Measurements from ENCODE around the gene TAS2R38. TPM values are rescaled to one million over a fixed set of nuclear protein-coding genes. Genes with fewer than 3 reads are reported as not detected.

The TAS2R38 gene
- total RNA-seq, 2 donors from 2014 or later, result not detected

DNA sequence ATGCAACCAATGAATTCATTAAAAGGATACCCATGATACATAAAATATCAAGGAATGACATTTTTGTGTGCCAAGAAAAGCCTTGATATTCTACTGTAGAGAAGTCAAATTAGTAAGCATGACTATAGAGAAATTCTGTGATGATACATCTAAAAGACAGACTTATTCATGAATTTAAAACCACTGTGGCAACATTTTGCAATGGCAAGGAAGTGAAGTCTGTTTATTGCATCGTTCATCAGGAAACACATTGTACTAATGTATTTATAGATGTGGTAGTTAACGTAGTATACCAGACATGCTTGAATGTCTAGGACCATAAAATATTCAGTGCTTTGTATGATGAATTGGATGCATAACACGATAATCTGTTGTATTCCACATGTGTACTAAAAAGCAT, 17.5 kb downstream of the TAS2R38 start:
- H3K4me1 Mint-ChIP-seq (ENCODE audit: low read depth), result no peaks in the 10 kb centered on the region
- H3K27ac Mint-ChIP-seq, result no peak overlapping the region
- ATAC-seq (replicated peaks in 1 of 2), result no peak
- H3K36me3 Mint-ChIP-seq (ENCODE audit: insufficient read depth in 2 of 2), result no peaks in the 10 kb centered on the region
- peaks cover 0 to 3% of the 10 kb centered on the region in 2 donors for H3K9me3 Mint-ChIP-seq
- no peak for DNase-seq
- H3K4me3 Mint-ChIP-seq, result no peak overlapping the region
- no peaks in the 10 kb centered on the region for H3K27me3 Mint-ChIP-seq (ENCODE audit: low read depth)

DNA sequence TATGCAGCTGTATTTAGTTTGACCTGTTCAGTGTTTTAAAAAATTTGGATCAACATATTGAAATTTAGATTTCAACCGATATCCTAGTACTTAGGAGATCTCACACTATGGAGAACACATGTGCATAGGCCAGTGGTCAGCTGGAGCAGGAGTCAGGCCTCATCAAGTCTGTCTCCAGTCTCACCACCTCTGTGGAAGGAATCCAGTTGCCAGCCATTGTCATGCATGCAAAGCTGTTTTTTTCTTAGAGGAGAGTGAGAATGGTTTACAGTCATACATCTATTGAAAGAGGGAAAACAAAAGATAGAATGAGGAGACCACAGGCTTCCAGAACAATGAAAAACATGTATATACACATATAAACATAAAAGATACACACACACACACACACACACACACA, 19.2 kb downstream of the TAS2R38 start:
- Mint-ChIP-seq H3K36me3 (ENCODE audit: insufficient read depth in 2 of 2) (no peaks in the 10 kb centered on the region), H3K27me3 (ENCODE audit: low read depth) (no peaks in the 10 kb centered on the region), H3K4me1 (ENCODE audit: low read depth) (no peaks in the 10 kb centered on the region), H3K9me3 (peaks cover 0 to 3% of the 10 kb centered on the region in 2 donors), H3K27ac (no peak overlapping the region), H3K4me3 (no peak overlapping the region)
- DNase-seq (no peak), ATAC-seq (replicated peaks in 1 of 2) (no peak)

DNA sequence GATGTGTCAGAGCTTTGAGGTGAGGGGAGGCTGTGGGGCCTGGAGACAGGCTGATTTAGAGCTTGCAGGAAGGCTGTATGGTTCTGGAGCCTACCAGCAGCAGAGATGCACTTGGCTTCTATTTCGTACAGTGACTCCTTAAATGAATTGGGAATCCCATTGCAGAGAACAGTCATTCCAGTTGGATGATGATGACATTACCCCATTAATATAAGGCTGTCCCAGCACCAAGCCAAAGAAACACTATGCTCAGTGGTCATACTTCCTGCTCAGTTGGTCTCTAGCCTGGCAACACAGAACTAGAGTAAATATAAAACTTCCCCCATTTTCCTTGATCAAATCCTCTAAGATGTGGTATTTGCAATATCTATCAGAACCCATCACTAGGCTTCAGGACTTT, 21.1 kb downstream of the TAS2R38 start:
- H3K4me1 Mint-ChIP-seq (ENCODE audit: low read depth), result no peaks in the 10 kb centered on the region
- H3K9me3 Mint-ChIP-seq, result peaks cover 0 to 3% of the 10 kb centered on the region in 2 donors
- H3K4me3 Mint-ChIP-seq, result no peak overlapping the region
- no peaks in the 10 kb centered on the region for H3K36me3 Mint-ChIP-seq (ENCODE audit: insufficient read depth in 2 of 2)
- DNase-seq (no peak), ATAC-seq (replicated peaks in 1 of 2) (no peak)
- no peaks in the 10 kb centered on the region for H3K27me3 Mint-ChIP-seq (ENCODE audit: low read depth)
- no peak overlapping the region for H3K27ac Mint-ChIP-seq

DNA sequence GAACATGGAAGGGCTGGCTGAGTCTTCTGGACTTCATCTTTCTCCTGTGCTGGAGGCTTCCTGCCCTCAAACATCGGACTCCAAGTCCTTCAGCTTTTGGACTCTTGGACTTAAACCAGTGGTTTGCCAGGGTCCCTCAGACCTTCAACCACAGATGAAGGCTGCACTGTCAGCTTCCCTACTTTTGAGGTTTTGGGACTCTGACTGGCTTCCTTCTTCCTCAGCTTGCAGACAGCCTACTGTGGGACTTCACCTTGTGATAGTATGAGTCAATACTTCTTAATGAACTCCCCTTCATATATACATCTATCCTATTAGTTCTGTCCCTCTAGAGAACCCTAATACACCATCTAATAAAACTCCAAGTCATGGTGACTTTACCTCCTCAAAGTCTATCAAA, 22.8 kb downstream of the TAS2R38 start:
- Mint-ChIP-seq H3K27me3 (ENCODE audit: low read depth) (no peaks in the 10 kb centered on the region), H3K4me1 (ENCODE audit: low read depth) (no peaks in the 10 kb centered on the region), H3K27ac (no peak overlapping the region), H3K4me3 (no peak overlapping the region), H3K36me3 (ENCODE audit: insufficient read depth in 2 of 2) (no peaks in the 10 kb centered on the region), H3K9me3 (no peaks in the 10 kb centered on the region)
- ATAC-seq (replicated peaks in 1 of 2) (no peak), DNase-seq (no peak)

DNA sequence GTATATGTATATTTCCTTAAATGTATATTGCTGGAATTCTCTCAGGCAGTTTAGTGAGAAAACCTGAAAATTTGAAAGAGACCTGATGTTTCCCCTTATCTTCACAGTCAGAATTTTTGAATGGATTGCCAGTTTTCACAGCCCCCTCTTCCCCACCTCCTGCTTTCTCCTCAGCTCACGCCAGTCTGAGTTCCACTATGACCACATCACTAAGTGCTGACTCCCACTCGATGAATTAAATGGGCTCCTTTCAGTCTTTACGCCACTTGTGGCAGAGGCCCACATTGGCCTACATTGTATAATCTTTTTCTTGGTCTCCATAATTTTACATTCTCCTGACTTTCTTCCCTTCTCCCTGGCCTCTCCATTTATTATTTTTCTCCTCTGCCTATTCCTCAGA, 23.7 kb downstream of the TAS2R38 start:
- Mint-ChIP-seq H3K4me1 (ENCODE audit: low read depth) (no peaks in the 10 kb centered on the region), H3K27me3 (ENCODE audit: low read depth) (no peaks in the 10 kb centered on the region), H3K36me3 (ENCODE audit: insufficient read depth in 2 of 2) (no peaks in the 10 kb centered on the region), H3K9me3 (no peaks in the 10 kb centered on the region), H3K27ac (no peak overlapping the region), H3K4me3 (no peak overlapping the region)
- DNase-seq, result no peak
- no peak for ATAC-seq (replicated peaks in 1 of 2)

DNA sequence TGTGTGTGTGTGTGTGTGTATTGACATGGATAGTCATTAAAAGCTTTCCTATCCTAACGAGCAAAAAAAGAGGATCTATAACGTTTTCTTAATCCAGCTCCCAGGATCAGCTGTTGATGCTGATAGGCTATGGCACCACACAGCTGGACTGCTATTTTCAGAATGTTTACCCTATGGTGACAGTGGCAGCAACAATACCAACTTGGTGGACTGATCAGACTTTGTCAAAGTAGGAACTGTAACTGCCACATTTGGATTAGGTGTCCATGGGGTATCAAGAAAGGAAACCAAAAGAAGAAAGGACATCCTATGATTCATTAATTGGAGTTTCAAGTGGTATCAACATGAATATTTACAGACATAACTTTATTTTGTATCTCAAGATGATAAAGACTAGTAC, 24.1 kb downstream of the TAS2R38 start:
- Mint-ChIP-seq H3K4me1 (ENCODE audit: low read depth) (no peaks in the 10 kb centered on the region), H3K27ac (no peak overlapping the region), H3K9me3 (no peaks in the 10 kb centered on the region), H3K4me3 (no peak overlapping the region), H3K36me3 (ENCODE audit: insufficient read depth in 2 of 2) (no peaks in the 10 kb centered on the region), H3K27me3 (ENCODE audit: low read depth) (no peaks in the 10 kb centered on the region)
- no peak for DNase-seq
- ATAC-seq (replicated peaks in 1 of 2), result no peak

DNA sequence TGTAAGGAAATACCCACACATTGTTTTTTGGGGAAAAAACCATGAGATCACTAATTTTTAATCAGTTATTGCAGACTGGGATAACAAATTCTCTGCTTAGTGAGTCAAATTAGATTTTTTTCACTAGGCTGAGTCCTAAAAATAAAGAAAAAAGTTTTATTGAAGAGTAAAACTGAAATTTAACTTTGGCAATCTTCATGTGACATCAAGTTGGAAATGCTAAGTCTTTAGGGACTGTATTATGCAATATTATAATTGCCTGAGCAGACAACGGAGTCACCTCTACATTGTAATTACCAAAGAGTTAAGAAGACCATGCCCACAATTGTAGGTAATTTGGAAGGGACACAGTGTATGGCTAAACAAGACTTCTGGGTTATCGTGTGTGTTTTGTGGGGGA, 24.6 kb downstream of the TAS2R38 start:
- H3K27me3 Mint-ChIP-seq (ENCODE audit: low read depth), result no peaks in the 10 kb centered on the region
- H3K4me1 Mint-ChIP-seq (ENCODE audit: low read depth), result no peaks in the 10 kb centered on the region

DNA sequence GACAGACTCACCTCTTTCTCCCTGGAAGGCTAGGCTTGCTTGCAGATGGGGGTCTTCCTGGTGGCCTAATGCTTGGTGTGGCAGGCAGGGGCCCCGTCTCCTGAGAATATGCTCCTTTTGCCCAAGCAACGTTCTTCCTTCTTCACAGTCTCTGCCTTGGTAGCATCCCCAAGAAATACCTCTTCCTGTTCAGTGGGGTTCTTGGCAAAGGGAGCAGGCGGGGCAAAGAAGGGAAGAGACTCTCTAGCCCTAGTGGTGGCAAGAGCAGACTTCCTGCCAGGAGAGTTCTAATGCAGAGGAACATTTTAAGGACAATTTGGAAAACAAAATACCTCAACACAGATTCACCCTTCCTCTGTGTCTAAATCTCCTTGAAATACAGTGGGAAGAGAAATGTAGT, 26.8 kb downstream of the TAS2R38 start, which contains the start of gene CLEC5A:
Gene CLEC5A, minus strand, starts transcription at position 179 of the 400 bp plus-strand sequence. CDS start 682 bp downstream, outside the sequence.
- H3K27ac Mint-ChIP-seq, result no peak within 1 kb of the TSS
- H3K4me1 Mint-ChIP-seq (ENCODE audit: low read depth), result no peaks in the 10 kb centered on the region
- H3K4me3 Mint-ChIP-seq, result no peak within 1 kb of the TSS
- H3K27me3 Mint-ChIP-seq (ENCODE audit: low read depth), result no peaks in the 10 kb centered on the region
- H3K36me3 Mint-ChIP-seq (ENCODE audit: insufficient read depth in 2 of 2), result no peaks in the 10 kb centered on the region
- ATAC-seq (replicated peaks in 1 of 2) (no peak), DNase-seq (no peak)
- no peaks in the 10 kb centered on the region for H3K9me3 Mint-ChIP-seq

More for the DNA sequence above, 24.6 kb downstream of the TAS2R38 start:
- no peak for ATAC-seq (replicated peaks in 1 of 2)
- no peak for DNase-seq
- H3K9me3 Mint-ChIP-seq, result no peaks in the 10 kb centered on the region
- no peak overlapping the region for H3K4me3 Mint-ChIP-seq
- H3K27ac Mint-ChIP-seq, result no peak overlapping the region
- H3K36me3 Mint-ChIP-seq (ENCODE audit: insufficient read depth in 2 of 2), result no peaks in the 10 kb centered on the region

DNA sequence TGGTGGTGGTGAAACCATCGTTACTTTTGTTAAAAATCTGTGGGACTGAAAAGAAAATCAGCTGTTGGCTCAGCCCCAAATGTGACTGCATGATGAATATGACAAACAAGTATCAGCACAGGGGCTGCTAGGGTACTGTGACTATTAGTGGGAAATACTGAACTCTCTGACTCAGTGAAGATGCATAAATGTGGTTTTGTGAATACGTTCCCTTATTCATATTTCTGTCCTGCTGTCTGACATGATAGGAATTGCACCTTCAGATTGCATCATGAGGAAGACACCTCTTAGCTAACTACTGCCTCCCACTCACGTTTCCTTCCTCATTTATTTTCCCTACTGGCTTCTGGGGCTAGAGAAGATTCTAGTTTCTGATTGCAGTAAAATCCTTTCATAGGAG, 28.2 kb downstream of the TAS2R38 start:
- Mint-ChIP-seq H3K36me3 (ENCODE audit: insufficient read depth in 2 of 2) (peaks cover 3 to 5% of the 10 kb centered on the region in 2 donors), H3K27ac (no peak overlapping the region), H3K4me3 (no peak overlapping the region), H3K9me3 (peaks cover 0 to 8% of the 10 kb centered on the region in 2 donors), H3K4me1 (ENCODE audit: low read depth) (no peaks in the 10 kb centered on the region), H3K27me3 (ENCODE audit: low read depth) (no peaks in the 10 kb centered on the region)
- ATAC-seq (replicated peaks in 1 of 2) (peak; percentile 61 to 65), DNase-seq (no peak)

DNA sequence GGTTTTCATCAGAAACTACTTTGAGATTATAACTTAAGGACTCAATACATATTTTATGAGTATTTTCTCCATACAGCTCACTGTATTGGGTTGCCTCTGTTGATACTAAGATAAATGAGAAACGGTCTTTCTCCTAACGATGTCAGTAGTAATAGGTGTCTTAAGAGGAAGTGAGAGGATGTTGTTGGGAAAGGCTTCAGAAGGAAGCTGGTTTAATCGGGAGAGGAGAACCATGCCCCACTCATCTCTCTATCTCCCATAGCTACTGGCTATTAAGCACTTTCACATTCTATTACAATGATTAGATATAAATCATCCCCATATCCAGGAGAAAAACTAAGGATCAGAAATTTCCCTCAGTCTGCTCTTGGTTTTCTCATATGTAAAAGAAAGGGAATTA, 28.8 kb downstream of the TAS2R38 start:
- DNase-seq (no peak), ATAC-seq (replicated peaks in 1 of 2) (no peak)
- no peaks in the 10 kb centered on the region for H3K27me3 Mint-ChIP-seq (ENCODE audit: low read depth)
- peaks cover 3 to 8% of the 10 kb centered on the region in 2 donors for H3K36me3 Mint-ChIP-seq (ENCODE audit: insufficient read depth in 2 of 2)
- no peaks in the 10 kb centered on the region for H3K4me1 Mint-ChIP-seq (ENCODE audit: low read depth)
- no peak overlapping the region for H3K27ac Mint-ChIP-seq
- H3K4me3 Mint-ChIP-seq, result no peak overlapping the region
- H3K9me3 Mint-ChIP-seq, result peaks cover 0 to 8% of the 10 kb centered on the region in 2 donors

DNA sequence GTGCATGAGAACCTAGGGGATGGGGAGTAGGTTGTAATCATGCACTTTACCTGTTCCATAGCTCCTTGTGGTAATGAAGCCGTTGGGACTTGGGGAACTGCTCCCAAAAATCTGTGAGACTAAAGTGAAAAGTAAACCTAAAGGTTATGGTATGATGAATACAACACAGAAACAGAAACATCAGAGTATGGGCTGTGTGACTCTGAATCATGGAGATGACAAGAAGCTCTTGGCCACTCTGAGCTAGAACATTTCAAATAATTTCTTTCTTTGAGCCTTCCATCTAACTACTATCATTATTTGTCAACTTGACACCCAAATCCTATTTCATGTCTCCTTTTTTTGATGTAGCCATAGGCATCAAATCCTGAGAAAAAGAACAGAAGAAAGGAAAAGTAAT, 29.7 kb downstream of the TAS2R38 start:
- no peak for DNase-seq
- Mint-ChIP-seq H3K9me3 (peaks cover 0 to 12% of the 10 kb centered on the region in 2 donors), H3K36me3 (ENCODE audit: insufficient read depth in 2 of 2) (peaks cover 4 to 8% of the 10 kb centered on the region in 2 donors), H3K4me3 (no peak overlapping the region), H3K4me1 (ENCODE audit: low read depth) (no peaks in the 10 kb centered on the region), H3K27me3 (ENCODE audit: low read depth) (no peaks in the 10 kb centered on the region), H3K27ac (no peak overlapping the region)
- ATAC-seq (replicated peaks in 1 of 2), result no peak

DNA sequence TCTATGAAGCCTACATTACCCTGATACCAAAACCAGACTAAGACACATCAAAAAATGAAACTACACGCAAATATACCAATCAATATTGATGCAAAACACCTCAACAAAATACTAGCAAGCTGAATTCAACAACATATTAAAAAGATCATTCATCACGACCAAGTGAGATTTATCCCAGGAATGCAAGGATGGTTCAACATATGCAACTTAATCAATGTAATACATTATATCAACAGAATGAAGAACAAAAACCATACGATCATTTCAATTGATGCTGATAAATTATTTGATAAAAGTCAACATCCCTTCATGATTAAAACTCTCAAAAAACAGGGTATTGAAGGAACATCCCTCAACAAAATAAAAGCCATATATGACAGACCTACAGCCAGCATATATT, 32.5 kb downstream of the TAS2R38 start:
- Mint-ChIP-seq H3K9me3 (peaks cover 0 to 15% of the 10 kb centered on the region in 2 donors), H3K4me1 (ENCODE audit: low read depth) (no peaks in the 10 kb centered on the region), H3K4me3 (no peak overlapping the region), H3K36me3 (ENCODE audit: insufficient read depth in 2 of 2) (peaks cover 4 to 8% of the 10 kb centered on the region in 2 donors), H3K27me3 (ENCODE audit: low read depth) (no peaks in the 10 kb centered on the region), H3K27ac (no peak overlapping the region)
- ATAC-seq (replicated peaks in 1 of 2), result no peak
- DNase-seq, result no peak

DNA sequence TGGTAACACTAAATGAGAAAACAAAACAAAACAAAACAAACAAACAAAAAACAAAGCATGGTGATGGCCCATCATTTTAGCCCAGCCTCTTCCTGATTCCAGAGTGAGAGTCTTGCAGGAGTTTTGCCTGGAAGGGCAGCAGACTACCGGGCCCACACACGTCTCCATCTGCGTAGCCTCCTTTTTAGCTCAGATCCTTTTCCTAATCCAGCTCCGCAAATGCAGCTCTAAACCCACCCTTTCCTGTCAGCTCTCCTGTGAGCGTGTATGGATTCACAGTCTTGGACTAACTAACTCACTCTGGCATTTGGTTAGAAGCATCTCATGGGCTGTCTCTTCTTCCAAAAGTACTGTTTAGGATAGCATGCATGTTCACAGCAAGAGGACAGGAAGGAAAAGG, 43.4 kb downstream of the TAS2R38 start:
- no peak overlapping the region for H3K27ac Mint-ChIP-seq
- H3K4me1 Mint-ChIP-seq (ENCODE audit: low read depth), result no peaks in the 10 kb centered on the region
- peaks cover 0 to 7% of the 10 kb centered on the region in 2 donors for H3K9me3 Mint-ChIP-seq
- H3K36me3 Mint-ChIP-seq (ENCODE audit: insufficient read depth in 2 of 2), result peaks cover 0 to 3% of the 10 kb centered on the region in 2 donors
- H3K27me3 Mint-ChIP-seq (ENCODE audit: low read depth), result peaks cover 6% of the 10 kb centered on the region
- no peak for DNase-seq
- no peak overlapping the region for H3K4me3 Mint-ChIP-seq
- ATAC-seq (replicated peaks in 1 of 2), result no peak

DNA sequence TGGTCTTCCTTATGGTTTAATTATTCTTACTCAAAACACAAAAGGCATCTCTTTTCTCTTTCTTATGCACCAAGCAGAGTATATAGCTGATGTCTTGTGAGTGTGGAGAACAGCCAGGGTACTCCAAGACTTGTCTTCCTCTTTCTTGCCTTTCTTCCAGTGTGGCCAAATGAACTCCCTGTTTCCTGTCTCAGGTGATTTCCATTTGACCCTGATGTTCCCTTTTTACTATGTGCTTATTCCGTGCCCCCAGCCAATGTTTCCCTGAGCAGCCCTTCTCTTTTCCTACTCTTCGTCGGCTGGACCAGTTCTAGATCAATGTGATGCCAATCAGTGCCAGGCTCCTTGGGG, 44.8 kb downstream of the TAS2R38 start:
- DNase-seq, result no peak
- Mint-ChIP-seq H3K9me3 (peaks cover 0 to 2% of the 10 kb centered on the region in 2 donors), H3K4me3 (no peak overlapping the region), H3K27me3 (ENCODE audit: low read depth) (peaks cover under 1% of the 10 kb centered on the region), H3K27ac (no peak overlapping the region), H3K36me3 (ENCODE audit: insufficient read depth in 2 of 2) (peaks cover 0 to 3% of the 10 kb centered on the region in 2 donors), H3K4me1 (ENCODE audit: low read depth) (no peaks in the 10 kb centered on the region)
- no peak for ATAC-seq (replicated peaks in 1 of 2)
